ENCODE data around the gene LHX8. TPM values are rescaled to one million over a fixed set of nuclear protein-coding genes. Genes with fewer than 3 reads are reported as not detected.

The LHX8 gene
- 0.71 to 1.1 TPM (median 0.86 TPM) in 5 replicates for total RNA-seq (2022; extraction: Qiagen RNA extraction)

DNA sequence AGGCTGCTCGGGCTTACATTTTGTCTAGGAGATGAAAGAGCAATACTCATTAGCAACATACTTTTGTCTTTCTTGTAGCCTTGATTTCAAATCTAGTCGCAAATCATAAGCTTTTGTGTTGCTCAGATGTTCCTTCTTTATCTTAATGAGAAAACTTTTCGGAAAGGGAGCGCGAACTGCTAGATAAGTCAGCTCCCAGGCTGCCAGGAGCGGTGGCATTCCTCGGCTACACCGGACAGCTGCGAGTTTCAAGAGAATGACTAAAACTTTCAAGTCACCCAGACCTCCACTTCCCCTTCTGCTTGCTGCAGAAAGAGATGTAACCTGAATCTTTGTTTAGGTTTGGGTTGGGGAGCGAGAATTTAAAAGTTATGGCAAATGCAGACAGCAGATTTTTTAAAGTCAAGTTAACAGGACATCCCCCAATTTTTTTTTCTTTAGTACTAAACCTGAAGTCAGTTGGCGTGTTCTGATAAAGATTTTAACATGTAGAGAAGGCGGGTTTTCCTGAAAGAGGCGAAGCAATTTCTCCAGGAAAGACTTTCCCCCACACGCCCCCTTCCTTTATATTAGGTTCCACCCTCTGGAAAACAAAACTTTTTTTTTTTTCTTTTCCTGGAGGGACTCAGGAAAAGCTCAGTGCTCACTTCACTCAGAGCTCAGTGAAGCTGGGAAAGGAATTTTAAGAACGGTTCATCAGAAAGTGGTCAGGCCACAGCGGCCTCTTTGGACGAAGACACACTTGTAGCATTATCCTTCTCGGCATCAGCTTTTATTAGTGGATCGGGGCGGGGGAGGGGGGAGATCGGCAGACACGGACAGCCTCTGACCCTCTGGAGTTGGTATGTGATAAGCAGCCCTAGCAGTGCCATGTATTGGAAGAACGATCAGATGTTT is at the start of gene LHX8:
TSS of gene LHX8 (plus strand) at position 639 of the 897 bp plus-strand sequence. CDS start 2,227 bp downstream, outside the sequence.

